ENCODE data around the gene CTXND1.

The CTXND1 gene

GRCh38 chr15:80219955-80220354, 32.1 kb downstream of the CTXND1 start:
- DNase-seq (ENCODE audit: low read depth in 1 of 2, low spot score in 1 of 2) = no peak
- Histone ChIP-seq H3K27me3 (ENCODE audit: insufficient read depth, poor library complexity, severe bottlenecking) (no peaks in the 10 kb centered on the region), H3K27ac (replicated peaks) (no peak overlapping the region), H3K4me3 (replicated peaks; ENCODE audit: insufficient read depth, low read length) (no peak overlapping the region)
- no peak for TF ChIP-seq SPI1 (IDR thresholded peaks at IDR 0.05; ENCODE audit: borderline replicate concordance, low read depth)
- no peak for TF ChIP-seq GABPA (IDR thresholded peaks at IDR 0.05; ENCODE audit: low read depth)
- TF ChIP-seq REST (IDR thresholded peaks at IDR 0.05; ENCODE audit: insufficient replicate concordance, low read depth) = no peak
- no peak for TF ChIP-seq CTCF (IDR thresholded peaks at IDR 0.05; ENCODE audit: insufficient read depth, low read length)
- no peak for TF ChIP-seq POLR2AphosphoS5 (IDR thresholded peaks at IDR 0.05; ENCODE audit: low read depth)

- TF ChIP-seq POLR2AphosphoS5 (IDR thresholded peaks at IDR 0.05; ENCODE audit: low read depth) (no peak), REST (IDR thresholded peaks at IDR 0.05; ENCODE audit: insufficient replicate concordance, low read depth) (no peak), CTCF (IDR thresholded peaks at IDR 0.05; ENCODE audit: insufficient read depth, low read length) (no peak), GABPA (IDR thresholded peaks at IDR 0.05; ENCODE audit: low read depth) (no peak), SPI1 (IDR thresholded peaks at IDR 0.05; ENCODE audit: borderline replicate concordance, low read depth) (no peak)
- no peak for DNase-seq (ENCODE audit: low read depth in 1 of 2, low spot score in 1 of 2)
- H3K27ac ChIP-seq (replicated peaks) = no peak overlapping the region
- no peak overlapping the region for H3K4me3 ChIP-seq (replicated peaks; ENCODE audit: insufficient read depth, low read length)
- H3K27me3 ChIP-seq (ENCODE audit: insufficient read depth, poor library complexity, severe bottlenecking) = peaks cover 4% of the 10 kb centered on the region
Observed at GRCh38 chr15:80217327-80217900, 34.6 kb downstream of the CTXND1 start.

GRCh38 chr15:80216911-80217310, 35.1 kb downstream of the CTXND1 start:
- Histone ChIP-seq H3K27me3 (ENCODE audit: insufficient read depth, poor library complexity, severe bottlenecking) (peaks cover 4% of the 10 kb centered on the region), H3K4me3 (replicated peaks; ENCODE audit: insufficient read depth, low read length) (no peak overlapping the region), H3K27ac (replicated peaks) (no peak overlapping the region)
- TF ChIP-seq GABPA (IDR thresholded peaks at IDR 0.05; ENCODE audit: low read depth) = no peak
- TF ChIP-seq POLR2AphosphoS5 (IDR thresholded peaks at IDR 0.05; ENCODE audit: low read depth) = no peak
- TF ChIP-seq CTCF (IDR thresholded peaks at IDR 0.05; ENCODE audit: insufficient read depth, low read length) = no peak
- no peak for TF ChIP-seq SPI1 (IDR thresholded peaks at IDR 0.05; ENCODE audit: borderline replicate concordance, low read depth)
- TF ChIP-seq REST (IDR thresholded peaks at IDR 0.05; ENCODE audit: insufficient replicate concordance, low read depth) = no peak
- no peak for DNase-seq (ENCODE audit: low read depth in 1 of 2, low spot score in 1 of 2)

Measured in HL-60 (cell line).